B cell (primary cell): Measurements from ENCODE around the gene PRKD2. TPM values are rescaled to one million over a fixed set of nuclear protein-coding genes. Genes with fewer than 3 reads are reported as not detected.

Experiments used
- ATAC-seq: fragments of 200-7000 bp; cut with Tn5 transposase; one replicate; pipeline ENCODE4 v1.10.0; 2021; ENCODE audit warnings: low read depth, mild to moderate bottlenecking, moderate number of reproducible peaks, moderate library complexity
- CTCF ChIA-PET: fragments of 350-600 bp; sonication (Branson Sonifier 250); formaldehyde crosslinking; loops from one replicate; lab custom pipeline; 2021; ENCODE audit warnings: antibody characterized with exemption, inconsistent platforms; lab: Charles Lee
- POLR2A ChIA-PET: fragments of 350-600 bp; sonication (Branson Sonifier 250); formaldehyde crosslinking; loops from one replicate; lab custom pipeline; 2021; ENCODE audit warnings: antibody characterized with exemption; lab: Charles Lee
- DNase-seq: peaks from one replicate; pipeline ENCODE4 v3.0.0; 2013
- H2AFZ ChIP-seq: 2 replicates; pipeline ENCODE4 v1.6.1; 2012; ENCODE audit warnings: mild to moderate bottlenecking, low read depth, low read length; ENCODE audit not compliant: insufficient read depth, poor library complexity, severe bottlenecking
- H3K27ac ChIP-seq, 2 donors: 1 replicate in 1 of 2; 2 replicates in 1 of 2; pipeline ENCODE4 v1.5.1; 2012 to 2013; ENCODE audit warnings: low read length in 2 of 2, mild to moderate bottlenecking in 2 of 2, moderate library complexity in 1 of 2
- H3K27me3 ChIP-seq, 4 experiments: fragments of 200-600 bp in 1 of 4; sonication (generic) in 1 of 4; replicated peaks in 1 of 4; 1 replicate in 2 of 4; 2 replicates in 2 of 4; pipeline versions ENCODE4 v1.6.1 to v1.7.0; 2013 to 2016; ENCODE audit warnings: low read length in 3 of 4, mild to moderate bottlenecking in 2 of 4, mixed read lengths in 1 of 4, moderate library complexity in 1 of 4; ENCODE audit not compliant: insufficient read depth in 4 of 4, control insufficient read depth in 3 of 4; ENCODE audit errors: control extremely low read depth in 1 of 4
- H3K36me3 ChIP-seq, 2 experiments: replicated peaks in 1 of 2; 1 replicate in 1 of 2; 2 replicates in 1 of 2; pipeline versions ENCODE4 v1.6.1 to v1.7.1; 2013; ENCODE audit warnings: low read length in 1 of 2; ENCODE audit not compliant: insufficient read depth in 2 of 2, control insufficient read depth in 1 of 2; ENCODE audit errors: control extremely low read depth in 1 of 2, extremely low read depth in 1 of 2
- H3K4me1 ChIP-seq, 2 donors: fragments of 200-600 bp in 1 of 2; sonication (generic) in 1 of 2; 1 replicate in 1 of 2; 2 replicates in 1 of 2; pipeline versions ENCODE4 v1.5.1 to v1.6.1; 2013 to 2017; ENCODE audit warnings: low read length in 2 of 2; ENCODE audit not compliant: control insufficient read depth in 2 of 2, insufficient read depth in 2 of 2
- H3K4me2 ChIP-seq: replicated peaks from 2 replicates; pipeline ENCODE3; 2012; ENCODE audit warnings: mild to moderate bottlenecking, low read depth, low read length; ENCODE audit not compliant: poor library complexity, severe bottlenecking
- H3K4me3 ChIP-seq, 5 experiments: fragments of 200-600 bp in 1 of 5; sonication (generic) in 1 of 5; 1 replicate in 3 of 5; 2 replicates in 2 of 5; pipeline versions ENCODE4 v1.5.1 to v1.7.0; 2011 to 2016; ENCODE audit warnings: low read length in 4 of 5, mild to moderate bottlenecking in 4 of 5, low read depth in 2 of 5, control low read depth in 1 of 5, moderate library complexity in 1 of 5; ENCODE audit not compliant: insufficient read depth in 1 of 5; ENCODE audit errors: control extremely low read depth in 1 of 5, extremely low read depth in 1 of 5
- H3K79me2 ChIP-seq: fragments of 200-600 bp; sonication (generic); one replicate; pipeline ENCODE4 v1.6.0; 2016; ENCODE audit warnings: low read length; ENCODE audit not compliant: control insufficient read depth, insufficient read depth
- H3K9ac ChIP-seq: fragments of 200-600 bp; sonication (generic); 2 replicates; pipeline ENCODE4 v1.6.1; 2017; ENCODE audit warnings: mild to moderate bottlenecking, low read length, moderate library complexity
- H3K9me3 ChIP-seq, 3 donors: one replicate each; pipeline versions ENCODE4 v1.6.1 to v1.7.1; 2013; ENCODE audit warnings: low read length in 2 of 3; ENCODE audit not compliant: control insufficient read depth in 2 of 3, insufficient read depth in 1 of 3; ENCODE audit errors: control extremely low read depth in 1 of 3
- H4K20me1 ChIP-seq: 2 replicates; pipeline ENCODE4 v1.6.0; 2012; ENCODE audit warnings: mild to moderate bottlenecking, low read length; ENCODE audit not compliant: insufficient read depth, control insufficient read depth, poor library complexity, severe bottlenecking
- H3K27ac Mint-ChIP-seq: one replicate; pipeline ENCODE4 v1.8.0; 2021; ENCODE audit warnings: mixed read lengths
- H3K27me3 Mint-ChIP-seq: one replicate; pipeline ENCODE4 v1.8.0; 2021; ENCODE audit warnings: mixed read lengths
- H3K4me1 Mint-ChIP-seq: one replicate; pipeline ENCODE4 v1.8.0; 2021; ENCODE audit warnings: mixed read lengths
- H3K4me3 Mint-ChIP-seq: one replicate; pipeline ENCODE4 v1.8.0; 2021; ENCODE audit warnings: mixed read lengths
- H3K9me3 Mint-ChIP-seq: one replicate; pipeline ENCODE4 v1.8.0; 2022; ENCODE audit warnings: mixed read lengths; ENCODE audit not compliant: insufficient read depth
- EZH2 ChIP-seq: IDR thresholded peaks from 2 replicates; pipeline ENCODE4 v1.6.1; 2012; ENCODE audit warnings: borderline replicate concordance, low read depth, mild to moderate bottlenecking, moderate library complexity, low read length; ENCODE audit not compliant: insufficient read depth, poor library complexity, severe bottlenecking
- WGBS: methylation state at CpG from one replicate; pipeline ENCODE4 v1.1.5; 2013; ENCODE audit warnings: missing lambda C conversion rate; ENCODE audit not compliant: insufficient coverage; 5-methylcytosine and 5-hydroxymethylcytosine counted together
- intact Hi-C: fragments of 100-400 bp; cut with micrococcal nuclease; formaldehyde crosslinking; loops from one replicate; pipeline ENCODE4 v1.10.0; 2022
- polyA plus RNA-seq: library from polyadenylated mRNA; depleted of rRNA; stranded (reverse); fragments of >200 nt; gene quantifications from 2 replicates; pipeline ENCODE4 v1.2.3, GENCODE V29; 2012
- total RNA-seq, 2 donors: library from RNA; stranded (reverse); fragments of 120-200 nt in 1 of 2; gene quantifications; 1 replicate in 1 of 2; 2 replicates in 1 of 2; pipeline versions ENCODE4 v1.2.3 to v1.2.4, GENCODE V29; 2013 to 2022
- TF ChIP-seq, protein P1 (sequence below): fragments of 200-600 bp; IDR thresholded peaks from one replicate; pipeline ENCODE4 v1.8.0; 2022; ENCODE audit warnings: antibody characterized with exemption, mild to moderate bottlenecking

Gene PRKD2
- total and polyA plus RNA-seq, 2 donors (not counting 1 experiment from before 2014, with no cell fraction given) = 192 to 208 TPM

DNA sequence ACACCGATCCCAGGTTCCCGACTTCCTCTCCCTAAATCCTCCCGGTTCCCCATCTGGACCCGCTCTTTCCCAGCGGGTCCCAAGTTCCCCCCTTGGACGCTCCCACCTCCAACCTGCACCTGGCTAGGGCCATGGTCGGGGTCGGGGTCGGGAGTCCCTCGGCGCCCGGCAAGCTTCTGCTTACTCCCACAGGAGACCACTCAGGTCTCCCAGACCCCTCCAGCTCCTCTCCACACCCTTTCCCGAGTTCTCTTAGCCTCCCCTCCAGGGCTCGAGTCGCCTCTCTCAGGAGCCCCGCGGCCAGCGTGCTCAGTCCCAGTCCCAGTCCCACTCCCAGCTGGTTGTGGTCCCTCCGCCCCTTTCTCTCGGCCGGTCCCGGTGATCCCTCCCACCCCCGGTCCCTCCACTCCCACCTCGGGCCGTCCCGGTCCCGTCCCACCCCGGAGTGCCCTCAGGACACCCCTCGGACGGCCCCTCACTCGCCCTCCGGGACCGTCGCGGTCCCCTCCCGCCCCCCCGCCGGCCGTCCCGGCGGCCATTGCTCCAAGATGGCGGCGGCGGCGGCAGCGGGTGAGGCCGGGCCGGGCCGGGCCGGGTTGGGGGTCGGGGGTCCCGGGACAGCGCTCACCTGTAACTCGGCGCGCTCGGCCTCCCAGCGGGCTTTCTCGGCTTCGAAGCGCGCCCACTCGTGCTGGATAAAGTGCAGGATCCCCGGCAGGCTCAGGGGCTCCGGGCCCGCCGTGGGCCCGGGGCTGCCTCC is 28.8 kb upstream of the PRKD2 start, which contains the start of gene FKRP:
Gene FKRP (plus strand): TSS at position 537 of the 760 bp plus-strand sequence. CDS start 9,394 bp downstream, outside the sequence.
- H3K4me3 ChIP-seq = peak within 1 kb of the TSS; percentile 51 to 87 (median 84)
- no peaks in the 10 kb centered on the region for H3K27me3 ChIP-seq
- H3K27ac ChIP-seq = peak within 1 kb of the TSS; percentile 43 to 77
- H4K20me1 ChIP-seq = peaks cover 60% of the 10 kb centered on the region
- TF ChIP-seq, protein P1, sequence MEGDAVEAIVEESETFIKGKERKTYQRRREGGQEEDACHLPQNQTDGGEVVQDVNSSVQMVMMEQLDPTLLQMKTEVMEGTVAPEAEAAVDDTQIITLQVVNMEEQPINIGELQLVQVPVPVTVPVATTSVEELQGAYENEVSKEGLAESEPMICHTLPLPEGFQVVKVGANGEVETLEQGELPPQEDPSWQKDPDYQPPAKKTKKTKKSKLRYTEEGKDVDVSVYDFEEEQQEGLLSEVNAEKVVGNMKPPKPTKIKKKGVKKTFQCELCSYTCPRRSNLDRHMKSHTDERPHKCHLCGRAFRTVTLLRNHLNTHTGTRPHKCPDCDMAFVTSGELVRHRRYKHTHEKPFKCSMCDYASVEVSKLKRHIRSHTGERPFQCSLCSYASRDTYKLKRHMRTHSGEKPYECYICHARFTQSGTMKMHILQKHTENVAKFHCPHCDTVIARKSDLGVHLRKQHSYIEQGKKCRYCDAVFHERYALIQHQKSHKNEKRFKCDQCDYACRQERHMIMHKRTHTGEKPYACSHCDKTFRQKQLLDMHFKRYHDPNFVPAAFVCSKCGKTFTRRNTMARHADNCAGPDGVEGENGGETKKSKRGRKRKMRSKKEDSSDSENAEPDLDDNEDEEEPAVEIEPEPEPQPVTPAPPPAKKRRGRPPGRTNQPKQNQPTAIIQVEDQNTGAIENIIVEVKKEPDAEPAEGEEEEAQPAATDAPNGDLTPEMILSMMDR = no peak
- TF ChIP-seq EZH2 = no peak
- under 1% methylated on average over 67 of the region's 68 CpGs for WGBS
- peaks cover 15 to 43% of the 10 kb centered on the region in 2 donors for H3K4me1 ChIP-seq
- H3K4me1 Mint-ChIP-seq = peaks cover 56% of the 10 kb centered on the region
- H3K79me2 ChIP-seq = peaks cover 62% of the 10 kb centered on the region
- peak within 1 kb of the TSS; percentile 83 for H3K9ac ChIP-seq
- peak within 1 kb of the TSS; percentile 85 for H3K27ac Mint-ChIP-seq
- ATAC-seq (peak; percentile 67), DNase-seq (no peak)
- ChIA-PET CTCF (interaction anchor here (0.5 to 1.8 kb wide), 4 partner anchors 8 to 333 kb away, joined by 3 to 13 read pairs (median 3); no protein-coding TSS in a partner anchor), POLR2A (interaction anchor here (0.5 to 0.9 kb wide), 2 partner anchors 11 to 61 kb away, joined by 3 read pairs; no protein-coding TSS in a partner anchor)
- H3K4me3 Mint-ChIP-seq = peak within 1 kb of the TSS; percentile 93
- intact Hi-C loops = loop anchor here (1.0 to 5.0 kb wide), 4 partner anchors 17 to 145 kb away; partner anchors contain the start of genes CALM3, DACT3 and SLC1A5
- no peaks in the 10 kb centered on the region for H3K27me3 Mint-ChIP-seq
- no peaks in the 10 kb centered on the region for H3K9me3 Mint-ChIP-seq
- H2AFZ ChIP-seq = peak within 1 kb of the TSS; percentile 94
- no peaks in the 10 kb centered on the region for H3K9me3 ChIP-seq
- H3K4me2 ChIP-seq = peak within 1 kb of the TSS; percentile 97
- H3K36me3 ChIP-seq = peaks cover 0 to 12% of the 10 kb centered on the region in 2 experiments
